GM19467 (cell line): ENCODE results near the gene MGME1.

Experiments
- ATAC-seq: cut with Tn5 transposase; IDR thresholded peaks from one replicate; pipeline ENCODE4 v1.9.1; 2021; ENCODE audit warnings: mild to moderate bottlenecking, moderate library complexity; ENCODE audit not compliant: unreplicated experiment

MGME1 gene

GRCh38 chr20:17992224-17992637, 23.4 kb downstream of the MGME1 start:
- no peak for ATAC-seq

GRCh38 chr20:17992847-17993513, 24.2 kb downstream of the MGME1 start:
- ATAC-seq = no peak

DNA sequence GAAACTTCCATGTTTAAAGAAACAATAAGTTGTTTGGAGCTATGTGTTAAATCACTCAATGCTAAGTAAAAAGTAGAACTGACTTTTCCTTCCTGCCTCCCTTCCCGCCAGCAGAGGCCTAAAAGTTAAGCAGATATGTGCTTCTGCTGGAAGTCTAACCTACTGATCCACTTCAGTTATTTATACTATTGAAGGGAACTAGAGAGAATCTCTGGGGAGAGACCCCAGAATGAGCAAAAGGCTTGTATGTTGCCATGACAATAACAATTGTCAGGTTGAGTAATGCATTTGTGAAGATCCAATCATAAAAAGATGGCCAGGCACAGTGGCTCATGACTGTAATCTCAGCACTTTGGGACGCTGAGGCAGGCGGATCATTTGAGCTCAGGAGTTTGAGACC, 24.7 kb downstream of the MGME1 start:
- no peak for ATAC-seq

GRCh38 chr20:17995967-17996819, 27.4 kb downstream of the MGME1 start:
- no peak for ATAC-seq

DNA sequence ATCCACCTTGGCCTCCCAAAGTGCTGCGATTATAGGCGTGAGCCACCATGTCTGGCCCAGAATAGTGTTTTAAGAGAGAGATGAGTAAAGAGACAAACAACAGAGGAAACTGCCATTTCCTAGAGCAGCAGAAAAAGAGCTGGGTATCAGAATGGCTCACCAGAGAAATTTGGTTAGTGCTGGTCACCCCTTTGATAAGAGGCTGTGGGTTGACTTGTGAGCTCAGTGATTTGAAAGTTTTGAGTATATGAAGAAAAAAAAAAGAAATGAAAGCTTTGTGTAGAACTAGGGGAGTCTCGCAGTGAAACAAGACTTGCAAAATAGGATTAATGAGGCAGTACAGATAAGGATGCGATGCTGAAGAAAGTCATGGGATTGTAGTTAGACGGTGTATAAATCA, 29.6 kb downstream of the MGME1 start:
- no peak for ATAC-seq

DNA sequence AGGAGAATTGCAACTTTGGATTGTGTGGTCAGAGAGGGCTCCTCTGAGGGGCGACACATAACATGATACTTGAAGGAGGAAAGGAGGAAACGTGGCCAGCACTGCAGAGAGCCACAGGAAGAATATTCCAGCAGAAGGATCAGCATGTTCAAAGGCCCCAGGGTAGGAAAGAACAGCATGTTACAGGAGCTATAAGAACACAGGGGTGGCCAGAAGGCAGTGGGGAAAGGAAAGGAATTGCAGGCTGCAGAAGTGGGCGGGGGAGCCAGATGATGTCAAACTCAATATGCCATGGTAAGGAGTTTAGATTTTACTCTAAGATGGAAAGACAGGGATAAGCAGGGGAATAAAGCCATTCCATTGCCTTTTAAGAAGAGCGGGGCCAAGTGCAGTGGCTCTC, 30.7 kb downstream of the MGME1 start:
- ATAC-seq = no peak

DNA sequence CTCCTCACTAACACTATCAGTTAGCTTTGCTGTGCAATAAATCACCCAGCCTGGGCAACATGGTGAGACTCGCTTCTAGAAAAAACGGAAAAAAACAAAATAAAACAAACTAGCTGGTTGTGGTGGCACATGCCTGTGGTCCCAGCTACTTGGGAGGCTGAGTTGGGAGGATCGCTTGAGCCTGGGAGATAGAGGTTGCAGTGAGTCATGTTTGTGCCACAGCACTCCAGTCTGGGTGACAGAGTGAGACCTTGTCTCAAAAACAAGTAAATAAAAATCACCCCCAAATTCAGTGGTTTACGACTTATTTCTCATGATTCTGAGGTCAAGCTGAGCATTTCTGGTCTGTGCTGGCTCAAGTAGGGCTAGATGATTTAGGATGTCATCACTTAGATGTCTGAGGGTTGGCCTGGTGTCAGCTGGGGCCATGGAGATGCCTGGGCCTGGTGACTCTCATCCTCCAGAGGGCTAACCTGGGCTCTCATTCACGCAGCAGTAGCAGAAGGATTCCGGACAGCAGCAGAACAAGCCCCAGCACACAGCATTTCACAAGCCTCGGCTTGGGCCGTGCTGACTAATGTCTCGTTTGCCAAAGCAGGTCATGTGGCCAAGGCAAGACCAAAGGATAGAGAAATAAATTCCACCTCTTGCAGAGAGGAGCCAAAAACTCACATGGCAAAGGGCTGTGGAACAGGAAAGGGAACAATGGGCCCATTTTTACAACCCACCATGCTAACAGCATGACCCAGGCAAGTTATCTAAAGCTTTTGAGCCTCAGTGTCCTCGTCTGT, 32.5 kb downstream of the MGME1 start:
- ATAC-seq = no peak

DNA sequence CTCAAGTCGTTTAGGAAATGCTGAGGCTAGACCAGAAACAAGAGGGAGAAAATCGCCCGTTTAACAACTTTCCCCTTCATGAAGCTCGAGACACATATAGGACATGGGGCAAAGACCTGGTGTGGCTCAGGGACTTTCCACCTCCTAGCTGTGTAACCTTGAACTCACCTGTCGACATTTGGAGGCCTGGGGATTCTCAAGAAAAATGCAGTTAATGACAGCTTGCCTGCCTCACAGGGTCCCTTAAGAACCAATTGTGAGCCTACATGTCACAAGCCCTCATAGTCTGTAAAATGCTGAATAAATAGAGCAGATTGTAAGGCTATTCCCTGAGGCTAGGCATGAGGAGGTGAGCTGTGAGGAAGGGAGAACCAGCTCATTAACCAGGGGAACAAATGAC, 35.1 kb downstream of the MGME1 start:
- ATAC-seq = no peak

GRCh38 chr20:18004384-18005031, 35.7 kb downstream of the MGME1 start:
- ATAC-seq = no peak

- ATAC-seq = peak; percentile 90
Measured at GRCh38 chr20:18005170-18005989, 36.6 kb downstream of the MGME1 start.

- no peak for ATAC-seq
Measured at GRCh38 chr20:18005990-18006364, 37.2 kb downstream of the MGME1 start.

DNA sequence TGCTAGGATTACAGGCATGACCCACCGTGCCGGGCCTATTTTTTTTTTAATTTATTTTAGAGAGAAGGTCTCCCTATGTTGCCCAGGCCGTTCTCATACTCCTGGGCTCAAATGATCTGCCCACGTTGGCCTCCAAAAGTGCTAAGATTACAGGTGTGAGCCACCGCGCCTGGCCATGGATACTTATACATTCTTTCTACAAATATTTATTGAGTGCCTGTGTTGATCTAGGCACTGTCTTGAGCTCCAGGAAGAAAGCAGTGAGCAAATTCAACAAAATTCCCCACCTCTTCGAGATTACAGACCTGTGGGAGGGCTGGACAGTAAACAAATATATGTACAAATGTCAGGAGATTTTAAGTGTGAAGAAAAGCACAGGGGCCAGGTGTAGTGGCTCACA, 37.9 kb downstream of the MGME1 start:
- no peak for ATAC-seq

- ATAC-seq = no peak
Measured at GRCh38 chr20:18007534-18008292, 38.9 kb downstream of the MGME1 start.

DNA sequence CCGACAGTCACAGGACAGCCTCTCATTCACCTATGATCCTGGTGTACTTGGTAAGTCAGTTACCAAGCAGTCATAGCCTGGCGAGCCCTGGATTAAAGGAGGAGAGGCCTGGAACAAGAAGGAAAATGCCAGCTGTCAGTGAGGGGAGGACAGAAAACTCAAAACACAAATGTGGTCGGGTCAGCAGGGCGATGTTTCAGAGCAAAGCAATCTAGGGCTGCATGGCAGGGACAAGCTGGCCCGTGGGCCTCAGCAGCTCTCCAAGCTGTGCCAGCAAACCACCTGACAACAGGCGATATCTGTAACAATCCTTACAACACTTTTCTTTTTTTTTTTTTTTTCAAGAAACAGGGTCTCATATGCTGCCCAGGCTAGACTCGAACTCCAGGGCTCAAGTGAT, 40.3 kb downstream of the MGME1 start:
- ATAC-seq = no peak

DNA sequence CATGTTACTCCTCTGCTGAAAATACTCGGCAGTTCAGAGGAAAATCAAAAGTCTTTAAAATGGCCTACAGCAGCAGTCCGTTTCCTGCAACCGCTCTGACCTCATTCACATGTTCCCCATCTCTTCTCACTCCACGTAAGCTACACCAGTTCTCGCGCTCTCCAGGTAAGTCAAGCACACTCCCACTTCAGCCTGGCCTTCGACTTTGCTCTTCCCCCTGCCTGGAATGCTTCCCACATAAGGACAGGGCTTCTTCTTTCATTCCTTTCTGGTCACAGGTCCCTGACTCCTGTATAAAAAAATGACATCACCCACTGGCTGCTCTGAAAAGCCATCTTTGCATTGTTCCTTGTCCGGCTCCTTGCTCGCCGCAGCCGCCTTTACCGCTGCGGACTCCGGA, 42.7 kb downstream of the MGME1 start:
- ATAC-seq = no peak

DNA sequence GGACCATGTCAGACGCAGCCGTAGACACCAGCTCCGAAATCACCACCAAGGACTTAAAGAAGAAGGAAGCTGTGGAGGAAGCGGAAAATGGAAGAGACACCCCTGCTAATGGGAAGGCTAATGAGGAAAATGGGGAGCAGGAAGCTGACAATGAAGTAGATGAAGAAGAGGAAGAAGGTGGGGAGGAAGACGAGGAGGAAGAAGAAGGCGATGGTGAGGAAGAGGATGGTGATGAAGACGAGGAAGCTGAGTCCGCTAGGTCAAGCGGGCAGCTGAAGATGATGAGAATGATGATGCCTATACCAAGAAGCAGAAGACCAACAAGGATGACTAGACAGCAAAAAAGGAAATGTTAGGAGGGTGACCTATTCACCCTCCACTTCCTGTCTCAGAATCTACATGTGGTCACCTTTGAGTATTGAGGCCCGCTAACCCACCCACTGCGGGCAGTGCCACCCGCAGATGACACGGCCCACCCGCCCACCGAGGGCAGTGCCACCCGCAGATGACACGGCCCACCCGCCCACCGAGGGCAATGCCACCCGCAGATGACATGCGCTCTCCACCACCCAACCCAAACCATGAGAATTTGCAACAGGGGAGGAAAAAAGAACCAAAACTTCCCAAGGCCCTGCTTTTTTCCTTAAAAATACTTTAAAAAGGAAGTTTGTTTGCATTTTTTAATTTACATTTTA, 43.3 kb downstream of the MGME1 start:
- ATAC-seq = no peak

DNA sequence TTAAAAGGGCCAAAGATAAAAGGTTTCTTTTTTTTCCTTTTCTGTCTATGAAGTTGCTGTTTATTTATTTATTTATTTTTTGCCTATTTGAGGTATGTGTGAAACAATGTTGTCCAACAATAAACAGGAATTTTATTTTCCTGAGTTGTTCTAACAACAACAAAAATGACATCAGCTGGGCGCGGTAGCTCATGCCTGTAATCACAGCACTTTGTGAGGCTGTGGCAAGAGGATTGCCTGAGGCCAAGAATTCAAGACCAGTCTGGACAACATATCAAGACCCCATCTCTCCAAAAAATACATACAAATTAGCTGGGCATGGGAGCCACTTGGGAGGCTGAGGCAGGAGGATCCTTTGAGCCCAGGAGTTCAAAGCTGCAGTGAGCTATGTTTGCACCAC, 44.1 kb downstream of the MGME1 start:
- ATAC-seq = no peak

GRCh38 chr20:18014411-18014810, 45.6 kb downstream of the MGME1 start:
- ATAC-seq = no peak

- no peak for ATAC-seq
Measured at GRCh38 chr20:18016772-18017171, 48.0 kb downstream of the MGME1 start.
